Fibroblast of gingiva (primary cell): ENCODE measurements around the gene ADCY10.
"Not testable (repeated sequence)": the region's sequence is repeated elsewhere in the genome, so short reads cannot be mapped to it uniquely, and the experiment has no call there.

Source experiments
- DNase-seq: peaks from one replicate; pipeline ENCODE4 v3.0.0-alpha.2; 2011; ENCODE audit warnings: low read depth

The ADCY10 gene

DNA sequence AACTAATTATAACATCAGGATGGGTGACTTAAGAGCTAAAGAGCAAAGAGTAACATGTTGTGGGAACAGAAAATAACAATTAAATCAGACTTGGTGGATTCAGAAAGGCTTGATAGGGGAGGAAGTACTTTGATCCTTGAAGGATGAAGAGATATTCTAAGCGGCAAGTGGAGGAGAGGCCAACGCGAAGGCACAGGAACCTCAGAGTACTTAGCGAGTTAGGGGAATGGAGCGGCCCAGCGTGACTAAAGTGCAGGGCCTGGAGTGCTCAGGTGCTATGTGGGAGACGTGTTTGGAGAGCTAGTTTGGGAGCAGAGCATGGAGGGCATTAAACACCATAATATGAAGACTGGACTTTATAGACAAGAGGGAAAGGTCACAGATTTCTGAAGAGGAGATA, 64.3 kb downstream of the ADCY10 start:
- DNase-seq: no peak

DNA sequence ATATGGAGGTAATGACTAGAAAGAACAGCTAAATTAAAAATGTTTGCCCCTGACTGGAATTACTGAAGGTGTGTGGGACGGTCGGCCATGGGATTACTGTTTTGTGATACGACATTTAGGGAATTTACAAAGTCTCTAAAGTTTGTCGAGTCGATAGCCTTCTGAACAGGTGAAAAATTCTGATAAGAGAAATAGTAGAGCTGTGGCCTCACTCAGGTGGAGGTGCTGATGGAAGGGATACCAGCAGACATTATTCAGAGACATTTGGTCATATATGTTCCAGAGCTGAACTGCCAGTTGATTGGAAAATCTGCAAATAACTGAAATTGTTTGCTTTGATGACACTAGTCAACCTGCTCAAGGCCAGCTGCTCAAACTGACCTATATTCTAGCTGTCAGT, 71.1 kb downstream of the ADCY10 start:
- no peak for DNase-seq

DNA sequence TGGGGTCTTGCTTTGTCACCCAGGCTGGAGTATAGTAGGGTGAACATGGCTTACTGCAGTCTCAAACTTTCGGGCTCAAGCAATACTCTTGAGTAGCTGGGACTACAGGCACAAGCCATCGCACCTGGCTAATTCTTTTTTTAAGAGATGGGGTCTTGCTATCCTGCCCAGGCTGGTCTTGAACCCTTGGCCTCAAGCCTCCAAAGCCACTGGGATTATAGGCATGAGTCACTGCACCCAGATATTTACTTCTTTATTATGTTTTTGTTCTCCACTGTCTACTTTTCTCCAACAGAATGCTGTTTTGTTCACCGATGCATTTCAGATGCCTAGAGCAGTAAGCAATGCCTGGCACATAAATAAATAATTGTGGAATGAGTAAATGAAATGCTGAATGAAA, 72.4 kb downstream of the ADCY10 start:
- no peak for DNase-seq

DNA sequence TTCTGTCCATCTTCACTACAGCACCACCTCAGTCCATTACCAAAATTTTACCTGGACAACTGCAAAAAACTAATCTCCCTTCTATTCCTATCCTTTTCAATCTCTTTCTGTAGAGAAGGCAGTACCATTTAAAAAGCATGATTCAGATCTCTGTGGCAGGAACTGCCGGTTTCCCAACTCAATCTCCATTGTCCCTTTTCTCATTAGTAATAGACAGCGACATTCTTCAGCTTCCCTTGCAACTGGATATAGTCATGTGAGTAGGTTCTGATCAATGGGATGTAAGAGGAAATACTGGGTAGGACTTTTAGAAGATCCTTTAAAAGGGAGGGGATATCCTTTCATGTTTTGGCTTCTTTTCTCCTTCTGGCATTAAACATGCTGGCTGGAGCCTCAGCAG, 74.9 kb downstream of the ADCY10 start:
- DNase-seq: no peak

DNA sequence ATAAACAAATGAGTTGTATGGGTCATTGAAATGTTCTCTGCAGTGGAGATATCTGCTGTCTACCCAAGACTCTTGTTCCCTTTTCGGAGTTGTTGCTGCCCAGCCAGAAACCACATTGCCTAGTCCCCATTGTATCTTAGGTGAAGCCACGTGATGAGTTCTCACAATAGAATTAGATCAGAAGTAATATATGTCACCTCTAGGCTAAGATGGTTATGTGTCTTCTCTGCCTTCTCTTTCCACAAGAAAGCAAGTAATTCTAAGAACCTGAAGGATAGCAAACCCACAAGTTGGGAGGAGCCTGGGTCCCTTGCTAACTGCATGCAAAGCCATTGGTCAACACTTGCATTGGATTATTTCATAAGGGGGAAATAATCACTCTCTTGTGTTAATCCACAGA, 76.6 kb downstream of the ADCY10 start:
- DNase-seq: no peak

DNA sequence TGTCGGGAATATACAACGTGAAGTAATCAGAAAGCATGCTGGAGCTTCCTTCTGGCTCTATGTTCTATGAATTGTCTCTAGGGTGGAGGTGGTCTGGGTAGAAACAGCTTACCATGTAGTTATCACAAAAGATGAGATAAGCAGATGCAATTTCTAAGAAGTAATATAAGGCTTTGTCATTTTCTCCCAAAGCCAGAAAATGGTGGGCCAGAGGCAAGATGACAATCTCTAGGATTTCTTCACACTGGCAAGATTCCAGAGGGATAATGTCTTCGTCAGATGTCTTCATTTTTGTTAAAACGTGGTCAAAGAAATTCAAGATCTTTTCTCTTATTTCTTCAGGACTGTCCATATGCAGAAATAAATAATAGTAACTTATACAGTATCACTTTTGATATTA, 77.7 kb downstream of the ADCY10 start:
- DNase-seq: no peak

DNA sequence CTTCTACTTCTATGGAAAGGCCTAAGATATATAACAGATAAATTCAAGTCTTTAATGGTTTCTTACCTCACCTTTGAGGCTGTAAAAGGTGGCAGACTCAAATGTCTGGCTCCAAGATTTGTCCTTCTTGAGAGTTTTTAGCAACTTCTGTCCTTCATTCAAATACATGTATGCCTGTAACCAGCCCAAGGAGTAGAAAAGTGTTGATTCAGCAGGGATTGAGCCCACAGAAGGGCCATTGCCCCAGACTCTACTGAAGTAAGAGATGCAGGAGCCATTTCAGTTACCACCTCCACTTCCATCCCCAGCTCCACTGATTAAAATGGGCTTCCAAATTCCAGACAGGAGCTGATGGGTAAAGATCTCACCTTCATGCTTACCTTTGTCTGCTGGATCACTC, 80.0 kb downstream of the ADCY10 start:
- DNase-seq: no peak

DNA sequence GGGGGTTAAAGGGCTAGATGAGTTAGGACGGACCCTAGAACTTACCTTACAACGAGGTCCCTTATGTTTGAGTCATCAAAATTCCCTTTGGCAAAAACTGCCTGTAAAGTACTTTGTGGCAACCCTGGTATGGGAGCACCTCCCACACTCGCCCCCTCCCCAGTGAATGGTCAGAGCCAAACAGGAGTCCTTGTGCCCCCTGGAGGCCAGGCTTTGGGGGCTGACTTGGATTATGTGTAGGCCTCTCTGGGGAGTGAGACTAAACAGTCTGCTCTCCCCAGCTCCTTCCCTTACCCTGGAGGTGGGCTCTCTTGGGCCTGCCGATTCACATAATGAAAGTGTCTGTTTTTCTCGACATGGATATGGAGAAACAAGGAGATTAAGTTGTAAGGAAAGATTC, 81.2 kb downstream of the ADCY10 start:
- no peak for DNase-seq

DNA sequence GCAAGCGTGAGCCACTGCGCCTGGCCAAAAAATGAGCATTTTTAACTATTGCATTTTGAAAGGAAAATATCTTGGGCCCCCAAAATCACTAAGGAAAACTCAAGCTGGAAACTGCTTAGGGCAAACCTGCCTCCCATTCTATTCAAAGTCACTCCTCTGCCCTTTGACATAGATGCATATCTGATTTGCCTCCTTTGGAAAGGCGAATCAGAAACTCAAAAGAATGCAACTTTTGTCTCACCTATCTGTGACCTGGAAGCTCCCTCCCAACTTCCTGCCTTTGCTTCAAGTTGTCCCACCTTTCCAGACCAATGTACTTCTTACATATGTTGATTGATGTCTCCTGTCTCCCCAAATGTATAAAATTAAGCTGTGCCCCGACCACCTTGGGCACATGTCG, 83.3 kb downstream of the ADCY10 start:
- not testable (repeated sequence) for DNase-seq

DNA sequence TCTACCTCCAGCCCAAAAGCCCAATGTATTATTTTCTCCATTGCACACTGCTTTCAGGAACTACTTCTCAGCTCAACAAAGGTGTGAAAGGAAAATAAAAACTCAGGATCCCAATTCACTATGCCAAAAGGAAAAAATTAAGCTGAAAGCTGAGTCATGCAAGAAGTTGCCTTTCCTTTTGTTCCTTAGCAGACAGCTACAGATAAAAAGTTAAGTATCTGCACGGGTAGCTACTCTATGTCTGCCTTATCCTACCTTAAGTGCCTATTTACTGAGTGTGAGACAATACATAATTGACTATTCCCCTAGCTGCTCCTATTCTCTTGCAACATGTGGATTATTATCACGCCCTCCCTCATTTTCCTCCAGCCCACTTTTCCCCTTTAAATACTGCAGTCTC, 84.1 kb downstream of the ADCY10 start:
- DNase-seq: no peak

DNA sequence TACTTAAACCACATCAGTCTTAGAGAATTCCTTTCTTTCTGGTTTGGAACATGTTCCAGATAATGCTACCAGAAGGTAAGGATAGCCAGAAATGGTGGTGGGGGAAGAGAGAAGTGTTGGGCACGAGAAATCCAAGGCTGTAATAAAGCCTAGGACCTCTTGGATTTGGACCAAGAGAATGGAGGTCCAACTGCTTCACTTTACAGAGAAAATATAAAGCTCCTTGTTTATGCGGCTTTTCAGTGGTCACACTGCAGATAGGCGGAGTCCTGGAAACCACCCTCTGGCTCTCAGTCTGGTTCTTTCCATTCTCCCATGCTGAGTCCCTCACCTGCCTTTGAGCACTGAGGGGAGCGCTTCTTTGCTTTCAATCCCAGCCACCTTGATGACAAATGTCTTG, 87.8 kb downstream of the ADCY10 start:
- no peak for DNase-seq

DNA sequence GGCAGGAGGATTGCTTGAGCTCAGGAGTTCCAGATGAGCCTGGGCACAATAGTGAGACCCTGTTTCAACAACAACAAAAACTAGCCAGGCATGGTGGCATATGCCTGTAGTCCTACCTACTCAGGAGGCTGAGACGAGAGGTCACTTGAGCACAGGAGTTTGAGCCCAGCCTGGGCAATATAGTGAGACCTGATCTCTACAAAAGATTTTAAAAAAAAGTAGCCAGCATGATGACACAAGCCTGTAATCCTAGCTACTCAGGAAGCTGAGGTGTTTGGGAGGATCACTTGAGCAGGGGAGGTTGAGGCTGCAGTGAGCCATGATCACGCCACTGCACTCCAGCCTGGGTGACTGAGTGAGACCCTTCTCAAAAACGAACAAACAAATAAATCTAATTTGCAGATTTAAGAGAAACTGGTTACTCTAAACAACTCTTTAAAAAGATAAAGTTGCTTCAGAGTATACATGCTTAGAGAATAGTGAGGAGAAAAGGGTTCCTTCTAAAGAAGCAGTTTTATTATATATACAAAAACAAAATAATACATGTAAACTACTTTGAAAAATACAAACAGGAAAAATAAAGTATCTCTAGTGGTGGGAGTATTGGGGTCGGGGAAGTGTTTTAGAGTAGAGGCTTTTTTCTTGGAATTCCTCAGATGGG, 88.4 kb downstream of the ADCY10 start:
- no peak for DNase-seq

DNA sequence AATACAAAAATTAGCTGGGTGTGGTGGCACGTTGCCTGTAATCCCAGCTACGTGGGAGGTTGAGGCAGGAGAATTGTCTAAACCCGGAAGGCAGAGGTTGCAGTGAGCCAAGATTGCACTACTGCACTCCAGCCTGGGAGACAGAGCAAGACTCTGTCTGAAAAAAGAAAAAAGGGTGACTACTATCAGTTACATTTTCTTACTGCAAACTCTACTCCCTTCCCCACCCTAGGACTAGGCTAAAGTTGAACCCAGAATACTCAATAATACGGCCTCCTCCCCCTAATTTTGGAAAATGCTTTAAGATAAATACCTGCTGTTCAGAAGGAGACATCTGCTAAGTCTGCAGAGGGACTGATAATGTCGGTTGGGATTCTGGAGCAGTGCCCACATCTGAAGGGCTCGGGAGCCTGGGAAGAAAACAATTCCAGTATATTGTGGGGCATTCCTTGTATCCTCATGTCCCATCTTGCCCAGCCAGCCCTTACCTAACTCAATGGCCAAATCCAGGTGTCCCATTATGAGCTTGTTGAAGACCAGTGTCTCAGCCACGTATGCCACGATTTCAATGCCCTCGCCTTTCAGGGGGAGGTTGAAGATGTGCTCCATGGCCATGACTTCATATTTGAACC, 89.7 kb downstream of the ADCY10 start:
- DNase-seq: no peak

DNA sequence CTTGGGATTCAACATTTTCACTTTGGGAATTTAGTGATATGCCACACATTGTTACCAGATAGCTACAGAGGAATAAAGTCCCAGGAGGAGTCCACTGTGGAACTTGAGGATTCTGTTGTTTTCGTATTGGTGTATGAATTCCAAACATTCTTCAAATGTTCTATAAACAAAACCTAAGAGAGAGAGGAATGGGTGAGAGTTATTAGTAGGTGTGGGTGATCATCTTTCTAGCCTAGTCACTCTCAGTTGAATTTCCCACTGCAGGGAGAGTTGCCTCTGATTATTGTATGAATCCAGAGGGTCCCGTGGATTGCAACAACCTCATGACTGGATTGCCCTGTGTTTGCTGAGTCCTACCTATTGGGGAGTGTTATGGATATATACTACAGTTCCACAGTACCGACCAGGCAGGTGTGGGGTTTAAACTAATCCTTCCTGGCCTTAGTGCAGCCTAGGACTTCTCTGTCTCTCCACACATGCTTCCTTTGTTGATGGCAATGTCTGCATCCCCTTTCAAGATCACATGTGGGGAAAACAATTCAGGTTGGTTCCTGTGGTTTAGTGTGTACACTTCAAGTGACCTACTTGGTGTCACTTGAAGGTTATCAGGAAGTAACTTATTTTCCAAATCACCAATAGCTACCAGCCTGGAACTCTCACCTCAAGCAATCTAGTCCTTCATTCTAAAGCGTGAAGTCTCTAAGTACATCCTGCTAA, 91.8 kb downstream of the ADCY10 start:
- DNase-seq: no peak

DNA sequence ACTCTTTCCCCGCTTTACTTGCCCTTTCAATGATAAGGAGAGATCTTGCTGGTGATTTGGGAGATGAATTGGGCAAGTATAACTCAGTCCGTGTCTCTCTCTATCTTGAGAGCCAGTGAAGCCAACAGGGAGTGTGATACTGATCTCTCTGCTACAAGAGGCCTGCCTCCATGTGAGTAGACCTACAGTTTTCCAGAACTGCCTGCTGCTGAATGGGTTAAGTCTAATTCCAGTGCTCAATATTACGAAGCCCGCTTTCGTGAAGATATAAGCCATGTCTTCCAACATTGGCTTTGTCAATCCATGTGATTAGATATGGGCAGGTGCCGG, 92.6 kb downstream of the ADCY10 start:
- no peak for DNase-seq

DNA sequence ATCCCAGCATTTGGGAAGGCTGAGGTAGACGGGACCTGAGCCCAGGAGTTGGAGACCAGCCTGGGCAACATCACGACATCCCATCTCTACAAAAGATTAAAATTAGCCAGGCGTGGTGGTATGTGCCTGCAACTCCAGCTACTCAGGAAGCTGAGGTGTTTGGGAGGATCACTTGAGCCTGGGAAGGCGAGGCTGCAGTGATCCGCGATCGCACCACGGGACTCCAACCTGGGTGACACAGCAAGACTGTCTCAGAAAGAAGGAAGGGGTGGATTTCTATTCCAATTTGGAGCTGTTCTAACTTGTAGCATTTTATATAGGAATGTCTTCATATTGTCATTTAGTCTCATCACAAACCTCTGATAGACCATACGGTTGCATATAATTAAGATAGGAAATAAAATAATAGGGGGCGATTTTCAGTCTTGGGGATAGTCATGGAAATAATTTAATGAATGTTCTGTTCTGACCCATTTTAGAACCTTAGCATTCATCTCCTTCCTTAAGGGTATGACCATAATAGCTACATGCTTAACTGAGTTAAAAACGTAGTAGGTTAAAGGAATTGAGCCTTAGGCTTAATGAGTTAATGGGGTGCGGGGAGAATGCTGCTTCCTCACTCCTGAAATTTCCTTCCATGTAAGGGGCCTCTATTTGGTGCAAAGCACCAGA, 93.1 kb downstream of the ADCY10 start:
- no peak for DNase-seq

DNA sequence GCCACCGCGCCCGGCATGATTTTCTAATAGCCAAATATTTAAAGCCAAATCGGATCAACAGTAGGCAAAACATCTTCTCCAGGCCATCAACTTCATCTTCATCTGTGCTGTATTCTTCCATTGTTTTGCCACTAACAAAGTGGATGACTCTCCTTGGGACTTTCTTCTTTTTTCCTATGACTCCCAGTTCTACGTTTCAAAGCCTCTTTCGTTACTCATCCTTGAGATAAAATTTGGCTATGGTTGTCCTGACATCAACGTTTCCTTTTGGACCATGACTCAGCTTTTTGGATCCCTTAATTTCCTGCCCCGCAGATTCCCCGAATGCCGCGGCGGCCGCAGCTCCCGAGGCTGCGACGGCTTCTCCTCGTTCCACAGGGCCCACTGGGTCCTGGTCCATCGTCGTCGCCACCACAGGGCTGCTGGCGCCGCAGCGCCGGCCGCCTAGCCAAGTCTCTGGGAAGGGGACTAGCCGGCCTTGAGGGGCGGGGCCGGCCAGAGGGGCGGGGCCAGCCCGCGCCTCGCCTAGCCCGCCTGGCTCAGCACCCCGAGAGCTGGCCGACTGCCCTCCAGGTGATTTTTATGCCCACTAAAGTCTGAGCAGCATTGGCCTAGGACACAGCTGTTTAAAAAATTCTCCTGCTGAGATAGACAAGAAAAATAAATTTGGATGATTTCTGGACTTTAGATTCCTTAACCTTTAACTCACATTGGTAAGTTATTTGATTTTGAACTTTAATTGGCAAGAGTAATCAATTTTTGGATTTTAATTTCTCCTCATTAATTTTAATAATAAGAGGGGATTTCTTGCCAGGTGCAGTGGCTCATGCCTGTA, 93.9 kb downstream of the ADCY10 start:
- DNase-seq: peak; percentile 90

DNA sequence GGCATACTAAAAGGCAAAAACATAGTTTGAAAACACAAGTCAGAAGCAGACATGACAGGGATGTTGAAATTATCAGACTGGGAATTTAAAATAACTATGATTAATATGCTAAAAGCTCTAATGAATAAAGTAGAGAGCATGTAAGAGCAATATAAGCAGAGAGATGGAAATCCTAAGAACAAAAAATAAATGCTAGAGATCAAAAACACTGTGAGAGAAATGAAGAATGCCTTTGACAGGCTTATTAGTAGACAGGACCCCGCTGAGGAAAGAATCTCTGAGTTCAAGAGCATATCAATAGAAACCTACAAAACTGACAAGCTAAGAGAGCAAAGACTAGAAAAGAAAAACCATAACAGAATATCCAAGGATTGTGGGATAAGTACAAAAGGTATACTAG, 98.3 kb downstream of the ADCY10 start:
- DNase-seq: no peak

DNA sequence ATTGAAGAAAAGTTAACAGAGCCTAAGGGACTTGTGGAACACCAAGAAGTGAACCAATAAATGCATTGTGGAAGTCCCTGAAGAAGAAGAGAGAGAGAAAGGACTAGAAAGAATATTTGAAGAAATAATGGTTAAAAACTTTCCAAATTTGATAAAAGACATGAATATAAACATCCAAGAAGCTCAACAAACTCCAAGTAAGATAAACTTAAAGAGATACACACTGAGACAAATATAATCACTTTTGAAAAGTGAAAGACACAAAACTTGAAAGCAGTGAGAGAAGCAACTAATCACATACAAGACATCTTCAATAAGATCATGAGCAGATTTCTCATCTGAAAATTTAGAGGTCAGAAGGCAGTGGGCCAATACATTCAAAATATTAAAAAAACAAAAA, 101.0 kb downstream of the ADCY10 start:
- DNase-seq: no peak

DNA sequence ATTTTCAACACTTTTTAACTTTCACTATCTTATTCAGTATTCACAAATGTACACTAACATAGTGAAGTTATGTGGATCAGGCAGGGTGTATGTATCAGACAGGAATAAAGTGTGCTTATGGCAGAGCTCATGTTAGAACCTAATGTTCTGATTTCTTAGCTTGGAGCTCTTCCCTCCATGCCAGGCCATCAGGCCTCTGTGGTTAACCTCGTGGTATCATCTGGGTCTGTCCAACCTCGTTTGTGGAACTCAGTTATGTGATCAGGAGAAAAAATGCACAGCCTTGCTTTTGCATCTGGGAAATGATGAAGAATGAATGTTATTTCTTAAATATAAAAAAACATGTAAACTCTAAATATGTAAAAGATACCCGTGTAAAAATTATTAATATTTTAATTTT, 105.2 kb downstream of the ADCY10 start:
- DNase-seq: no peak

DNA sequence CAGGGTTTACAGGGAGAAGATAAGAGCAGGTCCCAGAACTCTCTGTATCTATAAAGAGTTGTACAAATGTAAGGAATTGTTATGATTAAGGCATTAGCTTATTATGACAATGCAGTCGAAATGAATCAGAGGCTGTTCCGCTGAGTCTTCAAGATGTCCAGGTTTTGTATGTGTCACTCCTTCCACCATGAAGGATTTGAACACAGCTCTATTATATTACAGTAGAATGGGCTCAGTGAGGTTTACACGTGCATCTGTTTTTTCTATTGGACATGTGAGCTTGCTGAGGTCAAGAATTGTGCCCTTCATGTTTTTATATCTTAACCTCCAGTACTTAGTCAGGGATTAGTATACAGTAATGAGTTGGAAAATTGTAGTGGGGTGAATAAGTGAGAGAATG, 105.8 kb downstream of the ADCY10 start:
- DNase-seq: no peak

DNA sequence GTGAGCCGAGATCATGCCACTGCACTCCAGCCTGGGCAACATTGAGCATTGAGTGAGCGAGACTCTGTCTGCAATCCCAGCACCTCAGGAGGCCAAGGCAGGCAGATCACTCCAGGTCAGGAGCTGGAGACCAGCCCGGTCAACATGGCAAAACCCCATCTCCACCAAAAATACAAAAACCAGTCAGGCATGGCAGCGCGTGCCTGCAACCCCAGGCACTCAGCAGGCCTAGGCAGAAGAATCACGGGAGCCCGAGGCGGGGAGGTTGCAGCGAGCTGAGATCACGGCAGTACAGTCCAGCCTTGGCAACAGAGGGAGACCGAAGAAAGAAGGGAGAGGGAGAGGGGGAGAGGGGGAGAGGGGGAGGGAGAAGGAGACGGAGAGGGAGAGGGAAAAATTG, 107.3 kb downstream of the ADCY10 start:
- not testable (repeated sequence) for DNase-seq
